HL-60/S4 (cell line): Measurements from ENCODE around the gene CROCC2.

Experiments used
- in situ Hi-C: fragments of 300-500 bp; cut with MboI; formaldehyde crosslinking; loops from 2 replicates; pipeline ENCODE4 v1.14.3; 2022; ENCODE audit warnings: low sequenced_read_pairs

Gene CROCC2

DNA sequence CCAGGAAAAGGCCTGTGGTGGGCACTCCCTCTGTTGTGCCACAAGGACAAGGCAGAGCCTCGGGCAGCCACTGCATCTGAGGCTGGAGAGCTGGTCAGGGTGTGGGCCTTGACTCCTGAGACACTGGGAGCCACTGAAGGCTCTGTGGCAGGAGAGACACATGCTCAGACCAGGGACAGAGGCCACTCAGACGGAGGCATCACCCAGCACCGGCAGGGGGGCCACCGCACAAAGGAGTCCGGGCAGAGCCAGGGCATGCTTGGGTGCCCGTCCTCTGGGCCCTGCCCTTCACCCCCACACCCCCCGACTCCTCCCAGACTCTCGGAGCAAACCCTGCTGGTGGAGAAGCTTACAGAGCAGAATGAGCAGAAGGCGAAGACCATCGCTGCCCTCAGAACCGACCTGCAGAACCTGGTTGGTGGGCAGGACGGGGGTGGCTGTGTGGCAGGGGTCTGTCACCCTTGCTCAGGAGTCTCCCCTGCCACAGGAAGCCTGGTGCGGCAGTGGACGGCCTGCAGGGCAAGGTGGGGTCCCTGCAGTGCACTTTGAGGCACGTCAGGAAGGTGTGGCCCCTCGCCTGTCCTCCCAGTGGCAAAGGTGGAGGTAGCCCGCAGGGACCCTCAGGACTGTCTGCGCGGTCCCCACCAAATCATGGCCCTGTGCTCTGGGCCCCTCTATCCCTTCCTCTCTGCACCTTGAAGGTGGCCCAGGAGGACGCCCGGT is 26.0 kb downstream of the CROCC2 start:
- in situ Hi-C loops, result no loop called here

- in situ Hi-C loops, result no loop called here
Measured at GRCh38 chr2:240932724-240933047, 26.6 kb downstream of the CROCC2 start.

DNA sequence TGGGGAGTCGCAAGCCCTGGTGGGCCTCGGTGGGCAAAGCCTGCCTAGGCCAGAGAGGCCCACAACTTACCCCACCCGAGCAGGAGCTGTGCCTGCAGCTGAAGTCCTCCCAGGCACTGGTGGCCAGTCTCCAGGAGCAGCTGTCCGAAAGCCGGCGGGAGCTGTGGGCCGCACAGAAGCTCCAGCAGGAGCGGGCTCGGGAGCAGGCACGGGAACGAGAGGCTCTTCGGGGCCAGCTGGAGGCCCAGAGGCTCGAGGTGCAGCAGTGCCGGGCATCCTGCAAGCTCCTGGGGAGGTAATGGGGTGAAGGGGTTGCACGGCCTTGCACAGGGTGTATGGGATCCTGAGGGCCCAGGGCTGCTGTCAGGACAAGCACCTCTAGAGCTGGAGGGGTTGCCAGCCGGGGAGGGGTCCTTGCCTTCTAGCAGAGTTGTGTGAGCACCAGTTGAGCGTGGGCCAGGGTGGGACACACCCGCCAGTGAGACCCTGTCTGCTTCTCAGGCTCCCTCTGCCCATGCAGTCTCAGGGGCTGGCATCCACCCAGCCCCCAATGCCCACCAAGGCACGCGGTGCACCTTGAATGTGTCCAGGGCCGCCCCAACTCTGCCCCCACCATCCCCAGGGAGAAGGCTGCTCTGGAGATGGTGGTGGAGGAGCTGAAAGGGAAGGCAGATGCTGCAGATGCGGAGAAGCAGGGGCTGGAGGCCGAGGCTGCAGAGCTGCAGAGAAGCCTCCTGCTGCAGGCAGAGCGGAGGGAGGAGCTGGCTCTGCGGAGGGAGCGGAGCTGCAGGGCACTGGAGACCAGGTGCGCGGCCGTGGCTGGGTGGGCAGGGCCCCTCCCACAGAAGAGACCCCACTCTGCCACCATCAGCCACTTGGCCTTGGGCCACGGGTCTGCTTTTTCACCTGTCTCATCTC is 27.2 kb downstream of the CROCC2 start:
- in situ Hi-C loops, result no loop called here

GRCh38 chr2:240933966-240934700 is 28.0 kb downstream of the CROCC2 start:
- in situ Hi-C loops, result no loop called here

- in situ Hi-C loops, result no loop called here
Measured at GRCh38 chr2:240934701-240935102, 28.6 kb downstream of the CROCC2 start.

- in situ Hi-C loops, result no loop called here
Measured at GRCh38 chr2:240935103-240935876, 29.2 kb downstream of the CROCC2 start.

- in situ Hi-C loops, result no loop called here
Measured at GRCh38 chr2:240936106-240936505, 30.0 kb downstream of the CROCC2 start.

DNA sequence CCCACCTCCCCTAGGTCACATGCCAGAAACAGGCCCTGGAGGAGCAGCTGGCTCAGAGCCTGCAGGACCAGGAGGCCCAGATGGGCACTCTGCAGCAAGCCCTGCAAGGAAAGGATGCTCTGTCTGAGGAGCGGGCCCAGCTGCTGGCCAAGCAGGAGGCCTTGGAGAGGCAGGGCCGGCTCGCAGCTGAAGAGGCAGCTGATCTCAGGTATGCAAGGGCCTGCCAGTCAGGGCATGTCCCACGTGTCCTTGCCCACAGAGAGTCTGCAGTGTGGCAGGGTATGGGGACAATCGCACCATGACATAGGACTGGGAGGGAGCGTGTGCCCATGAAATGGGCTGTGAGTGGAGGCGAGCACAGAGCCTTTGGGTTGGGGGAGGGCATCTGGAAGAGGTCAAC is 39.9 kb downstream of the CROCC2 start:
- in situ Hi-C loops, result no loop called here

GRCh38 chr2:240946654-240947053 is 40.5 kb downstream of the CROCC2 start:
- in situ Hi-C loops, result no loop called here

DNA sequence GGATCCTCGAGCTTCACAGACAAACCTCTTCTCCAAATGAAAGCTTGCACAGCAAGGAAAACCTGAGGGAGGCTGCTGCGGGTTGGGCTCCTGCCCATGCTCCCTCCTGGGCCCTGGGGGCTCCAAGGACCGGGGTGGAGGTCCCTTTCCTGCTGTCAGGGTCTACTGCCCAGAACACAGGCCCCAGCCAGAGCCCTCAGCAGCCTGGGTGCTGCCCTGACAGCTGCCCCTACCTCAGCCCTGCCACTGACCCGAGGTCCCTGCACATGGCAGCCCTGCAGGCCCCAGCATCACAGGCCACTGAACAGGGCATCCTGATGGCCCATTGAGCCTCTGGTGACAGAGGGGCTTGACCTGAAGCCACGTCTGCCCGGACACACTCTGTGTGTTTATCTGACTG is 41.0 kb downstream of the CROCC2 start:
- in situ Hi-C loops, result no loop called here

GRCh38 chr2:240947607-240948006 is 41.5 kb downstream of the CROCC2 start:
- in situ Hi-C loops, result no loop called here

- in situ Hi-C loops, result no loop called here
Measured at GRCh38 chr2:240948086-240948485, 42.0 kb downstream of the CROCC2 start.

DNA sequence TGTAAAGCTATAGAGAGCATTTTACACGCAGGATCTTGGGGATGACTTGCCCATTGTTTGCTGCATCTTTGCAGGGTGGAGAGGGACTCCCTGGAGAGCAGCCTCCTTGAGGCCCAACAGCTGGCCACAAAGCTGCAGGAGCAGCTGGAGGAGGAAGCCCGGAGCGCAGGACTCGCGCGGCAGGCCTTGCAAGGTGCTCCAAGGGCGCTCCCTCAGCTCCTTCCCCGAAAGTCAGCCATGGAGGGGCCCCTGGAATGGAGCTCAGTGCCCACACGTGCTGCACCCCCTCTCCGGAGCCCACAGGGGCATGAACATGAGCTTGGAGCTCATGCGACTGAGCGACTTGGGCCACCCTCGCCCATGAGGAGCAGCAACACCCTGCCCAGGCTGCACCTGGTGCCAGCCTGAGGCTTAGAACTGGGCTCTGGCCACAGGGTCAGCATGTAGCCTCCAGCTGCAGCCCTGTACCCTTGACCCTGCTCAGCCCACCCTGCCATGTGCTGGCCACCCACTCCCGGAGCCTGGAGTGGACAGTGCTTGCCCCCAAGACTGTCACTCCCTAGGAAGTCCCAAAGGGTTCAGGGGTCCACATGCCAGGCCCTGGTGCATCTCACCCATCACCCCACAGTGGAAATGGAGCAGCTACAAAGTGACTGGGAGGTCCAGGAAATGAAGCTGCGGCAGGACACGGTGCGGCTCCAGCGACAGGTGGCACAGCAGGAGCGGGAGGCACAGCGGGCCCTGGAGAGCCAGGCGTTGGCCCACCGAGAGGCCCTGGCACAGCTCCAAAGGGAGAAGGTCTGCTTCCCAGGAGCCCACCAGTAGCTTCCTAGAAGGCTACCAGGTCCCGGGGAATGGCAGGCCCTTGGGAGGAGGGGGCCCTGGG is 43.0 kb downstream of the CROCC2 start:
- in situ Hi-C loops, result no loop called here

- in situ Hi-C loops, result no loop called here
Measured at GRCh38 chr2:240949791-240950705, 43.9 kb downstream of the CROCC2 start.

- in situ Hi-C loops, result no loop called here
Measured at GRCh38 chr2:240951045-240951594, 45.0 kb downstream of the CROCC2 start.

GRCh38 chr2:240952496-240953246 is 46.5 kb downstream of the CROCC2 start:
- in situ Hi-C loops, result no loop called here

DNA sequence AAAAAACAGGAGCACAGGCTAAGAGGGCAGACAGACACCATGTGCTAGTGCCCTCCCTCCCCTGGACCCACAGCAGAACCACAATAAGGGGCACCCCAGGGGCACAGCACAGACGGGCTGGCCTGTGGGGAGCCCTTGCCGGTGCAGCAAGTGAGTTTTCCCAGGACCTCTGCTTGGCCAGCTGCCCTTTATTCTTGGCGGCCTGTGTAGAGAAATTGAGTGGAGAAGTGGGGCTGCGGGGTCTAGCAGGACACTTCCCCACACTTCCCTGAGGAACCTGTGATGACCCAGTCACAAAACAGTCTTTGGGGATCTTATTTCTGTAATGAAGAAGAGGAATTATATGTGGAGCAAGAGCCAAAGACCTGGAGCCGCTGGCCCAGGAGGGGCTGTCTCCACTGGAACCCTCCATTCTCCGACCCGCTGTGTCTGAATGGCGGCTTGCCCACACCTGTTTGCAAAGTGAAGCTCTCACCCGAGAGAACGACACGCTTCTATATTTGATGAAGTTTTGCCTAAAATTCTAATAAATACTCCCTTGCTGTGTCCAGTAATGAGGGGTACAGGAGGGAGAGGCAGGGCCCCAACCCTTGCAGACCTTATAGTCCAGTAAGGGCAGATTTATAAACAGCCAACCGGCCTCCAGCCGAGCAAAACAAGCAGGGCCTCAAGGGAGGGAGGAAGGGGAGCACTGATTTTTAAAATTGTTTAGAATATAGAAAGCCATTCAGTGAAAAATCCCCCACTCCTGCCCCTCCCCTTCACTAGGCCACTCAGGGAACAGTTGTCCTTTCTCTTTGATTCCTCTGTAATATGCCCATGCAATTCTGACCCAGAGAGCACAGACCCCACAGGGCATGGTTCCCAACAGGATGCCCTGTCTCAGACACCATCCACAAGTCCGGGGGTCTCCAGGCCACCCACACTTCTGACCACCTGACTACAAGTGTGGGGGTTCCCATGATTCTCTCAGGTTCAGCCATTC is 47.6 kb downstream of the CROCC2 start:
- in situ Hi-C loops, result no loop called here
